GM19193 (cell line): Measurements from ENCODE around the gene PLEKHA4.

Experiments
- POLR2A ChIP-seq: IDR thresholded peaks from 4 replicates; pipeline ENCODE4 v1.6.1; 2011; ENCODE audit not compliant: insufficient read depth, insufficient read length; ENCODE audit errors: extremely low read depth

The PLEKHA4 gene

GRCh38 chr19:48795685-48796070 lies 72.7 kb downstream of the PLEKHA4 start:
- TF ChIP-seq POLR2A, result no peak

GRCh38 chr19:48795055-48795684 lies 73.2 kb downstream of the PLEKHA4 start:
- TF ChIP-seq POLR2A, result peak; percentile 30

DNA sequence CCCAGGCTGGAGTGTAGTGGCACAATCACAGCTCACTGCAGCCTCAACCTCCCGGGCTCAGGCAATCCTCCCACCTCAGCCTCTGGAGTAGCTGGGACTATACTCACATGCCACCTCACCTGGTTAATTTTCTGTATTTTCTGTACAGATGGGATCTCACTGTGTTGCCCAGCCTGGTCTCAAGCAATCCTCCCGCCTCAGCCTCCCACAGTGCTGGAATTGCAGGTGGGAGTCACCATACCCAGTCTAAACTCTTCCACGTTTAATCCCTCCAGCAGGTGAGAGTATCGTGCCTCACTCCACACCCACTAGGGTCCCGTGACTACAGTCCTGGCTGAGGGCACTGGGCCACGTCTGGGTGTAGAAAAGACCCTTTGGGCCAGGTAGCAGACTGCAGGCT lies 74.1 kb downstream of the PLEKHA4 start:
- no peak for TF ChIP-seq POLR2A

DNA sequence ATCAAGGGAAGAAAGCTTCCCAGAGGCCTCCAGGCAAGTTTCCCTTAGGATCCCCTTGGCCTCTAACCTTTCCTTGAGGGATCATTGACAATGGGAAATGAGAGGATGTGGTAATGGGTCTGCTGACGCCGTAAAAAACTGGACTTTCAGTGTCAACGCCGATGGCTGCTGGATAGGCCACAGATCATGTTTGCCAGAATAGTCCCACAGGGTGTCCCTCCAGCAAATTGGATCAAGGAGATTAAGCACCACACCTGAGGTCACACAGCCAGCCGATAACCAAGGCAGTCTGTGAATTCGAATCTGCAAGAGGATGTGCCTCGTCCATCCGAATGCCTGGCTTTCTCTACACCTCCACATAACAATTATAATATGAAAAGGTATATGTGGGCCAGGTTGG lies 75.1 kb downstream of the PLEKHA4 start:
- no peak for TF ChIP-seq POLR2A
